DMS53 (cell line): ENCODE measurements around the gene TMEM132C.

Experiments used
- DNase-seq: peaks from one replicate; lab custom pipeline; 2025; lab: John Stamatoyannopoulos, UW

Gene TMEM132C

DNA sequence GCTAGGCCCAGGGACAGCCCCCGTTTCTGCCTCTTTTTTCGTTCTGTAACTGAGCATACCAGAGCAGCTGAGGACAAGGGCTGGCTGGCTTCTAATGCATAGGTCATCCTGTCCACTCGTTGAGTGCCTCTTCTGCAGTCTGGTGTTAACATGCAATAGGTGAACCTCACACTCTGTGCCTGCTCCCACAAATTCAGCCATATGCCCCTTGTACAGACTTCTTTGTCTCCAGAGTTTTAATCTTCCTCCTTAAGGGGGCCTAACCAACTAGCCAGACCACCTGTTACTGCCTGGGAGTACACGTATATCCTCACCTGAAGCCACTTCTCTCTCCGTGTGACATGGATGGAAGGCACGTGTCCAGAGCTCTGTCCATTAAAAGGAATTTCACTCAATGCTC, 445.7 kb downstream of the TMEM132C start:
- DNase-seq: no peak

DNA sequence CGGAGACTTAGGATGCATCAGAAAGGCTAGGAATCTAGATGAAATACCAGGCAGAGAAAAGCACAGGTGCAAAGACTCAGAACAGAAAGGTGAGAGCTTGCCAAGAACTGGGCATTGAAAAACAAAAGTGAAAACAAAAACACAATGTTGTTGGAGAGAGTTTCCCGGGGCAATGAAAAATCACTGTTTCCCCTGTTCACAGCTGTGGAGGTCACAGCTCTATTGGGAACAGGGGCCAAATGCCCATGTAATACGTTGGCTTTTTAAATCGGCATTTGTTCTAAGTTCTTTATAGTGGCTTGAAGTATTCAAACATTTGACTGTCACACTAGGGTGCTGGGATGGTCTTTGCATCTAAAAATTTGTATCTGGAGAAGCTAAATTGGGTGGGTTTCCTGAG, 448.5 kb downstream of the TMEM132C start:
- DNase-seq: no peak

- DNase-seq: no peak
Observed at GRCh38 chr12:128724468-128725046, 457.6 kb downstream of the TMEM132C start.

GRCh38 chr12:128726886-128727285, 459.9 kb downstream of the TMEM132C start:
- DNase-seq: no peak

GRCh38 chr12:128727461-128727860, 460.5 kb downstream of the TMEM132C start:
- DNase-seq: no peak

DNA sequence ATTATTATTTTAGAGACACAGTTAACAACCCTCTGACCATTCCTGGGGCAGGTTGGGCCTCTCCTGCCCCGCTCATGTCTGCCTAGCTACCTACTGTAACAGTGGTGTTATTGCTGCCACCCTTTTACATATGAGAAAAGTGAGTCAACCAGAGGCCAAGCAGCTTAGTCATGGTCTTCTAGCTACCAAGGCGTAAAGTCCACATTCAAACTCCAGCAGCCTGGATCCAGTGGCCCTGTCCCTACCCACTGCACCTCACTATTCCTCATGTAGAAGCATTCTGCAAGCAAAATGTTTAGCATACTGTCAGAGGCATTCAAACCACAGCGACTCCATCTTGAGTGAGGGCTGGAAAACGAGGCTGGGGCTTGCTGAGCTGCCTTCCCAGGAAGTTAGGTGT, 461.0 kb downstream of the TMEM132C start:
- DNase-seq: no peak

GRCh38 chr12:128729628-128730121, 462.7 kb downstream of the TMEM132C start:
- peak; percentile 23 for DNase-seq

- DNase-seq: no peak
Observed at GRCh38 chr12:128734371-128734770, 467.4 kb downstream of the TMEM132C start.

DNA sequence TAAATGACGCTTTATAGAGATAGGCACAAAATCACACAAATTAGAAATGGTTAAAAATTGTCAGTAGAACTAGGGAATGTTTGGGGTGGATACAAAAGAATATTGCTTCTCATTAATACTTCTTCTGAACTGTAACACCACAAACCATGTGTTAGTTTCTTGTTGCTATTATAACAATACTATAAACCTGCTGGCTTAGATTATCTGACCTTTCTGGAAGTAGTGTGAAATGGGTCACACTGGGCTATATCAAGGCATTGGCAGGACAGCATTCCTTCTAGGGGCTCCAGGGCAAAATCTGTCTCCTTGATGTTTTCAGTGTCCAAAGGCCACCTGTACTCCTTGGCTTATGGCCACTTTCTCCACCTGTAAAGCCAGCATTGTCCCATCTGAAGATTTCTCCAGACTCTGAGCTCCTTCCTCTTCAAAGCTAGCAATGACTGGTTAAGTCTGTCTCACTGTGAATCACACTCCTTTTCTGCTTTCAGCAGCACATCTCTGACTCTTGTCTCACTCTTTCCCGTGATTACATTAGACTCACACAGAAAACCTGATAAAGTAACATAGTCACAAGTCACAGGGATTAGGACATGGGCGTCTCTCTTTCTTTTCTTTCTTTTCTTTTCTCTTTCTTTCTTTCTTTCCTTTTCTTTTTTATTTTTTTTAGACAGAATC, 470.5 kb downstream of the TMEM132C start:
- DNase-seq: no peak

DNA sequence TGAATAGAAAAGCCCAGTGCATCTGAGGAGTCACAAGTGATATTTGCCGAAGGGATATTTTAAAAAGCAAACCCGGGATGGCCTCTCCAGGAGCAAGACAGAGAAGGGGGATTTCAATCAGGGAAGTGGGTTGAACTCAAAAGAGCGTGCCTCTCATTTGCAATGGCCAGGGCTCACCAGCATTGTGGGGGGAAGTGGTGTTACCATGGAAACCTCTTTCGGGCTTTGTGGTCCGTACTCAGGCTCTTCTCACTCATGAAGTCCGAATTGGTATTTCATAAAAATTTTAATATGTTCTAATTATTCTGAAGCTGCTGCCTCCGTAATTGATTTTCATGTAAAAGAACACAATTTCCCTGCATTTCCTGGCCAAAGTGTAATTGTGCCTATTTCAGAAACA, 476.9 kb downstream of the TMEM132C start:
- no peak for DNase-seq

- DNase-seq: no peak
Observed at GRCh38 chr12:128745772-128746689, 479.1 kb downstream of the TMEM132C start.

GRCh38 chr12:128747441-128747840, 480.5 kb downstream of the TMEM132C start:
- DNase-seq: no peak

DNA sequence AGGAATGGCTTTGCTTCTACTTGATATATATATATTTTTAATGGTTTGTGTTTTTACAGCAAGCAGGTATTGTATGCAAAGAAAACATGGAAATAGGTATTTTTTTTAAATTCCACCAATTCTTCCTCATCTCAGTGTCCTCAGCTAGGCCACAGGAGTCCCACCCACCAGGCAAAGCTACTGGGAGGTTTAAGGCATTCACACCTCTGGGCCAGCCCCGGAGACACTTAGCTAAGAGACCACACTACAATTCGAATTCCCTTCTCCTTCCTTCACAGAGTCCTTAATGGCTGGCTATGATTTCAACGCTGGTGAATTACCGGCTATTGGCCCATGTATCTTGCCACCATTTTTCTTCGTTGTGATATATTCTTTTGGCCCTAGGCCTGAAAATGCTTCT, 485.4 kb downstream of the TMEM132C start:
- DNase-seq: no peak

DNA sequence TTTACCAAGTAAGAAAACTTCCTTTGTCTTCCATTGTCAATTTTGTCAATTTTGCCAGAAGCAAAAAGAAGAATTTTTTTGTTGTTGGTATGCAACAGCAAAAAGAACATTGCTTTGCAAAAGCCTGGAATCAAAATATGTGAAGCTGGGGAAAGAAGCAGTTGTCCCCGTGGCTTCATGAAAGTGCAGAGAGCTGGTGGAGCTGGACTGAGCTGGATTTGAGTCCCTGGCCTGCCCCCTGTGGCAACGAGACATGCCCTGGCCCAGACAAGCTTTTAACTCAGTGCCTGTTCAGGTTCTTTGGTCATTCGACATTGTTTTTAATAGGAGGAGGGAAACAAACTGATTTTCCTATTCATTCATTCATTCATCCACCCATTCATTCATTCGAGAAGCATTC, 486.5 kb downstream of the TMEM132C start:
- no peak for DNase-seq

DNA sequence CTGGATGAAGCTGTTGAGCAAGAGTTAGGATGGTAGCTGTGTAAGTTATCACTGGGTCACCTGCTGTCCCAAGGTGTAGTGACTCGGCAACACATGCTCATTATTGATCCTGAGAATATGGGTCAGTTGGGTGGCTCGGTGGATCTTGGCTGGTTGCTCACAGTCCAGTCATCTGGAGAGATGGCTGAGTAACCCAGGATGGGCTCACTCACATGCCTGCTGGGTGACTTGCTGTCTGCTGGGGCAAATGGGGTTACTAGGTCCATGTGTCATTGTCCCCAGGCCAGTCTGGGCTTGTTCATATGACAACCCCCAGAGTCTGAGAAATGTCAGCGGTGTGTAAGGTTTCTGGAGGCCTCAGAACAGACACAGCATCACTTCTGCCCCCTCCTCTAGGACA, 487.3 kb downstream of the TMEM132C start:
- no peak for DNase-seq

DNA sequence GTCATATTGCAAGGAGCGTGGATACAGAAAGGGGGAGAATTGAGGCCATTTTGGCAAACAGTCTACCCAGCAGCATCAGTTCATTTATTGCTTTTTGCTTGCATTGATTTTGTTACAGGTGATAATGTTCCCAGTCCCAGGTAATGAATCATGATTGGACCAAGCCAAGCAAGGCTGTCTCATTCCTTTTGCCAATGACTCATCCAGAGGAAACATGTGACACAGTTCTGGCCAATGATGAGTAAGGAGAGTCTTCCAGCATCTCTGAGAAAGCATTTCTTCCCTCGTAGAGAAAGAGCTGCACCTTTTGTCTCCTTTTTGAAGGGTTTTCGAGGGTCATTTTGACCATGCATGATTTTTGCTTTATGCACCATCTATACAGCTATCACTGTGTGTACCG, 488.6 kb downstream of the TMEM132C start:
- DNase-seq: no peak
